Loucy (cell line): ENCODE results near the gene CDH22.

ENCODE experiments used
- H2AFZ ChIP-seq: fragments of 200-600 bp; sonication (generic); 2 replicates; pipeline ENCODE4 v1.6.0; 2016; ENCODE audit warnings: antibody characterized with exemption, mild to moderate bottlenecking, low read length, moderate library complexity
- H3F3A ChIP-seq: fragments of 200-600 bp; 2 replicates; pipeline ENCODE4 v1.6.0; 2016; ENCODE audit warnings: antibody characterized with exemption, low read depth, mild to moderate bottlenecking
- H3K27me3 ChIP-seq: fragments of 200-600 bp; sonication (generic); 2 replicates; pipeline ENCODE4 v1.6.1; 2014; ENCODE audit warnings: low read length, mild to moderate bottlenecking; ENCODE audit not compliant: insufficient read depth, poor library complexity, severe bottlenecking
- H3K36me3 ChIP-seq: fragments of 200-600 bp; sonication (generic); 2 replicates; pipeline ENCODE4 v1.6.1; 2016; ENCODE audit warnings: low read length; ENCODE audit not compliant: insufficient read depth
- H3K4me1 ChIP-seq: fragments of 200-600 bp; sonication (generic); 2 replicates; pipeline ENCODE4 v1.5.1; 2014; ENCODE audit warnings: low read length, mild to moderate bottlenecking; ENCODE audit not compliant: insufficient read depth, poor library complexity, severe bottlenecking
- H3K4me2 ChIP-seq: fragments of 200-600 bp; sonication (generic); 2 replicates; pipeline ENCODE4 v1.6.0; 2014; ENCODE audit warnings: antibody characterized with exemption, low read length, low read depth, mild to moderate bottlenecking; ENCODE audit not compliant: poor library complexity, severe bottlenecking
- H3K4me3 ChIP-seq: fragments of 200-600 bp; sonication (generic); 2 replicates; pipeline ENCODE4 v1.5.1; 2014; ENCODE audit warnings: low read length, mild to moderate bottlenecking, mixed read lengths; ENCODE audit not compliant: poor library complexity, severe bottlenecking
- H3K79me2 ChIP-seq: fragments of 200-600 bp; sonication (generic); 2 replicates; pipeline ENCODE4 v1.6.1; 2014; ENCODE audit warnings: low read length; ENCODE audit not compliant: insufficient read depth
- H3K9ac ChIP-seq: fragments of 200-600 bp; sonication (generic); 2 replicates; pipeline ENCODE4 v1.6.0; 2014; ENCODE audit warnings: mild to moderate bottlenecking, low read depth, low read length, moderate library complexity; ENCODE audit not compliant: poor library complexity, severe bottlenecking
- H3K9me2 ChIP-seq: fragments of 200-600 bp; sonication (generic); replicated peaks from 2 replicates; pipeline ENCODE4 v1.6.1; 2016; ENCODE audit warnings: low read depth, low read length, mixed read lengths
- H3K9me3 ChIP-seq: fragments of 200-600 bp; sonication (generic); 2 replicates; pipeline ENCODE4 v1.6.1; 2014; ENCODE audit warnings: mild to moderate bottlenecking, antibody characterized with exemption, low read length, low read depth; ENCODE audit not compliant: insufficient read depth
- H4K20me1 ChIP-seq: fragments of 200-600 bp; sonication (generic); 2 replicates; pipeline ENCODE4 v1.6.0; 2014; ENCODE audit warnings: antibody characterized with exemption, low read length, mild to moderate bottlenecking; ENCODE audit not compliant: insufficient read depth, poor library complexity, severe bottlenecking
- CTCF ChIP-seq: fragments of 200-600 bp; sonication (generic); conservative IDR thresholded peaks from 2 replicates; pipeline ENCODE4 v1.5.1; 2014; ENCODE audit warnings: mild to moderate bottlenecking, antibody characterized with exemption, low read length
- EZH2phosphoT487 ChIP-seq: fragments of 200-600 bp; IDR thresholded peaks from 2 replicates; pipeline ENCODE4 v1.6.1; 2018; ENCODE audit warnings: antibody characterized with exemption, mild to moderate bottlenecking, moderate library complexity, borderline replicate concordance

Gene CDH22

DNA sequence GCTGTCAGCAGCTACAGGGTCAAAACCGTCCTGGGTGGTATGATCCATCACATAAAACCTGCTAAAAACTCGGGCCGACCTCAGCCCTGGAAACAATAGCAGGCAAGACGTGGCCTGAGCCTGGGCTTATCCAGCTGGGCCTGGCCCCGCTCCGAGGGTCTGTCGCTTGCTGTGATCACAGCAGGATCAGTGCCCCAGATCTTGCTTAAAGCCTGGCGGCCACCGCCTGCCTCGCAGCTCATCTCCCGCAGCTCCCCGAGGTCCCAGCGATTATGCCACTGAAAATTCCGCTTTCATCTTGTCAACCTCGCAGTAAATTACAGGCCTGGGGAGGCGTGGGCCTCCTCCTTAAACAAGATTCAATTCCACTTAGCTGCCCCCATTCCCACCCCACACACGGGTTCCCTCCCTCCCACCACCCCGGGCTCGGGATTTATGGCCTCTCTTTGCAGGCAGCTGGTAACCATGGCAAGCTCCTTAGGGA is 40.1 kb downstream of the CDH22 start:
- H4K20me1 ChIP-seq = no peaks in the 10 kb centered on the region
- H3K27me3 ChIP-seq = no peaks in the 10 kb centered on the region
- no peaks in the 10 kb centered on the region for H3K79me2 ChIP-seq
- H3K36me3 ChIP-seq = no peaks in the 10 kb centered on the region
- no peaks in the 10 kb centered on the region for H3F3A ChIP-seq
- no peak overlapping the region for H3K9ac ChIP-seq
- no peak overlapping the region for H3K4me3 ChIP-seq
- H3K4me1 ChIP-seq = no peaks in the 10 kb centered on the region
- no peak for TF ChIP-seq EZH2phosphoT487
- TF ChIP-seq CTCF = no peak
- H3K9me2 ChIP-seq = no peaks in the 10 kb centered on the region
- no peak overlapping the region for H2AFZ ChIP-seq
- no peaks in the 10 kb centered on the region for H3K9me3 ChIP-seq
- no peak overlapping the region for H3K4me2 ChIP-seq

DNA sequence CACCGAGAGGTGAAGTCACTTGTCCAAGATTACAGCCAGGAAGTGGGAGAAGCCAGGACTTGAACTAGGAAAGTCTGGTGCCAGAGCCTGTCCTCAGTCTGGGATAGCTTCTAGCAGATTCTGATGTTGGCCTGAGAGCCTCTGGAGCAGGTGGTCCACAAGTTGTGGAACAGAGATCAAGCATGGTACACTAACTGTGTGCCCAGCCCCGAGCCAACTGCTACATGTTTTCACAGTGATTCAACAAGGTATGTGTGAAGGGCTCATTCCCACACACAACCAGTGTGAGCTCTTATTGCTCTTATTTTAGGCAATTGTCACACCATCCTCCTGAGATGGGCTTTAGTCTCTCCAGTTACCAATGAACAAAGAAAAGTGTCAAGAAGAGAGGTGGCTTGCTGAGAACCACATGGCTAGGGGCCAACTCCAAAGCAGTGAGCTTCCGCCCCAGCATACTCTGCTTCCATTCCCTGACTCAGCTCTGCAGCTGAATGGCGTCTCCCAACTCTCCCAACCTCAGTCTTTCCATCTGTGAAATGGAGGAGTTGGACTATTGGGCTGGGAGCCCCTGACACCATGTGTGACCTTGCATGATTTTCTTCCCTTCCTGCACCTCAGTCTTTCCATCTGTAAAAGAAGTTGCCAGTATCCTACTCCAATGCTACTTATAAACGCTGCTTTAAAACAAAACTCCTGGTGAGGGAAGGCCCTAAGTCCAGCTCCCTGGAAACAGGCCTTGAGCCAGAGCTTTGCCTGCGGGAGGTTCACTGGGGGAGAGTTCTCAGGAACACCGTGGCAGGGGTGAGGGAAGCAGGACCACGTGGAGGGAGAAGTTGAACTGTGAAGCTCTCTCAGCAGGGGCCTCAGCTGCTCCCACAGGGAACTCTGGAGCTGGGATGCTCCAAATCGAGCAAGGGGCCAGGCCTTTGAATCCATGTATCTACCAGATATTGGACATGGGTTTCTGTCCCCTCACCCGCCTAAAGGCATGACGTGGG is 40.9 kb downstream of the CDH22 start:
- Histone ChIP-seq H3K79me2 (no peaks in the 10 kb centered on the region), H3K36me3 (no peaks in the 10 kb centered on the region), H3K9me2 (no peaks in the 10 kb centered on the region), H4K20me1 (no peaks in the 10 kb centered on the region), H2AFZ (no peak overlapping the region), H3K4me2 (no peak overlapping the region), H3K4me1 (no peaks in the 10 kb centered on the region), H3K9me3 (no peaks in the 10 kb centered on the region), H3F3A (no peaks in the 10 kb centered on the region), H3K4me3 (no peak overlapping the region), H3K27me3 (no peaks in the 10 kb centered on the region), H3K9ac (no peak overlapping the region)
- TF ChIP-seq EZH2phosphoT487 = no peak
- TF ChIP-seq CTCF = no peak

DNA sequence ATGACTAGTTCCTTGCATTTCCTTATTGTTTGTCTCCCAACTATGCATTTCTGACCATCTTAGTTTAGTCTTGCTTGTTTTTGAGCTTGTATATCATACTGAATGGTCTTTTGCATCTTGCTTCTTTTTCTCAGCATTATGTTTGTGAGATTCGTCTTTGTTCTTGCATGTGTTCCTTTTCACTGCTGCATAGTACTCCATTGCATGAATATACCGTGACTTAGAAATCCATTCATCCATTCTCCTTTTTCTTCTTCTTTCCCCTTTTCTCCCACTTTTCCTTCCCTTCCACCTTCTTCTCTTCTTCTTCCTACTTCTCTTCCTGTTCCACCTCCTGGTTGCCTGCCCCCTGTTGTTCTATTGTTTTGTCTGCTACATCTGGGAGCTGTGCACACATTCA is 42.8 kb downstream of the CDH22 start:
- H3K4me2 ChIP-seq = no peak overlapping the region

More for the DNA sequence above, 42.8 kb downstream of the CDH22 start:
- H4K20me1 ChIP-seq = no peaks in the 10 kb centered on the region
- no peaks in the 10 kb centered on the region for H3F3A ChIP-seq
- H3K4me3 ChIP-seq = no peak overlapping the region
- no peaks in the 10 kb centered on the region for H3K9me3 ChIP-seq
- H2AFZ ChIP-seq = no peak overlapping the region
- H3K79me2 ChIP-seq = no peaks in the 10 kb centered on the region
- TF ChIP-seq EZH2phosphoT487 (no peak), CTCF (no peak)
- H3K9ac ChIP-seq = no peak overlapping the region
- H3K27me3 ChIP-seq = no peaks in the 10 kb centered on the region
- H3K4me1 ChIP-seq = no peaks in the 10 kb centered on the region
- H3K9me2 ChIP-seq = no peaks in the 10 kb centered on the region
- no peaks in the 10 kb centered on the region for H3K36me3 ChIP-seq
